ENCODE results near the gene CACNB4. TPM values are rescaled to one million over a fixed set of nuclear protein-coding genes. Genes with fewer than 3 reads are reported as not detected.
"Not testable (repeated sequence)": the region's sequence is repeated elsewhere in the genome, so short reads cannot be mapped to it uniquely, and the experiment has no call there.

CACNB4 gene
- total RNA-seq, 1 donor from 2014 or later, result 0.82 TPM

DNA sequence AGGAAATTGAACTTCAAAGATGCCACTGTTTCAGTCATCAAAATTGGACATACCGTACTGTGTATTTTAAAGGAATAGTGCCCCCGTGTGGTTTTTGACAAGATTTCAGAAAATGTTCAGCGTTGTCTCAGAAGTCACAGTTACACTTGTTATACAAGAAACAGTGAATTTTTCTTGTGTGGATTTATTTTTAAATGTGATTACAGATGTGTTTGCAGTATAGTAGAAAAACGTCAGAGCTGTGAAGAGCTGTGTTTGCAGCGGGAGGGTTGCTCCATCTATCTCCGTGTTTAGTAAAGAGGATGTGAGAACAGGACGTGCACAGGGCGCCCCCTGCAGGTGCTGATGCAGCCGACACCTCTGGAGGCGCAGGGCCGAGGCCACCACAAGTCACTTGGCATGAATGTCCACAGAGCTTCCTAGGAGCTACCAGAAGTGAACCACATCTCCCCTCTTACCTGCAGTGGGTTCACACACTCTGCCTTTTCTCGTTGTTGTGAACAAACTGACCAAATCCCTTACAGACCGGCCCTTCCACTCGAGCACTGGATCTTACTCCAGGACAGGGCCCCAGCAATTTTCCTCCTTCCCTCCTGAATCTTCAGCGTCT lies 73.1 kb downstream of the CACNB4 start:
- peak; percentile 45 for DNase-seq (ENCODE audit: extremely low read depth, low read depth, low spot score)

DNA sequence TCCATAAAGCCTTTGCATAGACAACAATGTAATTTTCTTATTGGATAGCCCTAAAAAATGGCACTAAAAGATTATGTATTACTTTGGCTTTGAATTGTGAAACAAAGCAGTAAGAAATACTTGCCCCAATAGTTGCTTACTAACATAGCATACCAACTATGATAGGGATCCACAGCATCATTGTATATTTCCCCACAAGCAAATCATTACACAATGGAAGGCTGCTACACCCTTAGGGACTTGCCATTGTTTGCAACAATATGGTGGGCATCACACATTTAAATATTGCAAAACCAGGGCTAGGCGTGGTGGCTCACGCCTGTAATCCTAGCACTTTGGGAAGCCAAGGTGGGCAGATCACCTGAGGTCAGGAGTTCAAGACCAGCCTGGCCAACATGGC lies 74.4 kb downstream of the CACNB4 start:
- DNase-seq (ENCODE audit: extremely low read depth, low read depth, low spot score), result no peak

DNA sequence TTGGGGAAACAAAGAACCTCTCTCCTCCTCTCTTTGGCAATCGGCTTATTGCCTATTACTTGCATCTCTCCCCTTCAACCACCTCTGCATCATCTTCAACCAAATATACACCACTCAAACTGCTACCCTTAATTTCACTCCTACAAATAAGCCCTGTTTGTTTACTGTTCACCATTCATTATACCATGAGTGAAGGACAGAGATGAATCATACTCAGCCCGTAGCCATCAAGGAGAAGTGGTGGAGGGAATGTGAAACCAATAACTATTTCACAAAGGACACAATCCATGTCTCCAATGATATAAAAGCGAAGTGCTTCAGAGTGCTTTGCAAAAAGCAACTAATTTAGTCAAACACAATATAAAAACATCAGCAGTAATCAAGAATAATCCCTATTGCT lies 76.8 kb downstream of the CACNB4 start:
- no peak for DNase-seq (ENCODE audit: extremely low read depth, low read depth, low spot score)

DNA sequence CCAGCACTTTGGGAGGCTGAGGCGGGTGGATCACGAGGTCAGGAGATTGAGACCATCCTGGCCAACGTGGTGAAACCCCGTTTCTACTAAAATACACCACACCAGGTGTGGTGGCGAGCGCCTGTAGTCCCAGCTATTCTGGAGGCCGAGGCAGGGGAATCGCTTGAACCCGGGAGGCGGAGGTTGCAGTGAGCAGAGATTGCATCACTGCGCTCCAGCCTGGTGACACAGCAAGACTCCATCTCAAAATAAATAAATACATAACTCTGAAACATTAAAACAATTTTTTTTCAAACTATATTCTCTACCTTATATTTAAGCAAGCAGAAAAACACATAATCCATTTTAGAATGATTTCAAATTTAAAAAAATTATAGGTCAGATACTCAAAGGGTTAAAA lies 77.8 kb downstream of the CACNB4 start:
- DNase-seq (ENCODE audit: extremely low read depth, low read depth, low spot score), result not testable (repeated sequence)

DNA sequence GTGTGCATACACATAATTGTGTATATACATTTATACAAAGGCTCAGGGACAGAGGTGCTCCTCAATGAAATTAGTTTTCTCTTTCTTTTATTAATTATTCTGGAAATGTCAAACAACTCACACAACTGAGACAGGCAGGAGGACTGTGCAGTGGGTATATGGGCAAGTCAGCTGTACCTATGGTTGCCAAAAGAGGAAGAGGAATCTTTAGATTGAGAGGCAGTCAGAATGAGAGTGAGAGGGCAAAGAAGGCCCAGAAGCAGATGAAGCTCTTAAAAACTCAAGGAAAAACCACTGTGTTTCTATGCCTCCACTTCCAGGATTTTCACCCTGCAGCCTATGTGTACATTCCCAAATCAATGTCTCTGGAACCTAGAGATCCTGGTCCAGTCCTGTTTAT lies 79.1 kb downstream of the CACNB4 start:
- DNase-seq (ENCODE audit: extremely low read depth, low read depth, low spot score), result no peak

DNA sequence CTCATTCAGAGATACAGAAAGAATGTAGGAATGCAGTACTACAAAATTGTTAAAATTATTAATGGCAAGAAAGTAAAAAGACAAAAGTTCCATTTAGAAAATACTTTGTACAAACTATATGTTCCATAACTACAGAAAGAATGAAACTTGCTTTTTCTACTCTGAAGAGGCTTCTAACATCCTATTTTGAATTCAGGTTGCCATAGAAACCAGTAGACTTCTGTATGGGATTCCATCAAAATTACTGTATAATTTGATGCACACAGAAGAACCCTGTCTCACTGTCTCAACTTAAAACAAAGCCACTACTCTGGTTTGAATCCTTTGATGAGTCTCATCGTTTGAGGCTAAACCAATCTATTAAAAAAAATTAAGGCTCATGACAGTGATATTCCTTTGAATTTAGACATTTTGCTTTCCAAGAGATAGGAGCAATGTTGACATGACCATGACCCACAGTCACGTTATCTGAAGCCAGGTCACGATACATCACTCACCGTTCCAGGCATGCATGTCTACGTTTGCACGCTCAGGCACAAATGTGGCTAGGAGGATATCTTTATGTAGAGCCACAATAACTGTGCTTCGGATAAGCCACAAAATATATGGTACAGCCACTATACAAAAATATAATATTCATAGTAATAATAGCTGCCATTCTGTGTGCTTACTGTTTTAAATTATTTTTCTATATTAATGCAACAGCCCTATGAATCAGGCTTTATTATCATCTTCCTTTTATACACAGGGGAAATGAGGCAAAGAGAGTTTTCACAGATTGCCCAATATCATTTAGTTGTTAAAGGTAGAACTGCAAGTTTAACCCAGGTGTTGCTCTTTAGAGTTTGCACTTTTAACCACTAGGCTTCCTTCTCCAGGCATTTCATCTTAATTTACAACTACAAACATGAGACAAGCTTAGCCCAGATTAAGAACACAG lies 82.4 kb downstream of the CACNB4 start:
- no peak for DNase-seq (ENCODE audit: extremely low read depth, low read depth, low spot score)

DNA sequence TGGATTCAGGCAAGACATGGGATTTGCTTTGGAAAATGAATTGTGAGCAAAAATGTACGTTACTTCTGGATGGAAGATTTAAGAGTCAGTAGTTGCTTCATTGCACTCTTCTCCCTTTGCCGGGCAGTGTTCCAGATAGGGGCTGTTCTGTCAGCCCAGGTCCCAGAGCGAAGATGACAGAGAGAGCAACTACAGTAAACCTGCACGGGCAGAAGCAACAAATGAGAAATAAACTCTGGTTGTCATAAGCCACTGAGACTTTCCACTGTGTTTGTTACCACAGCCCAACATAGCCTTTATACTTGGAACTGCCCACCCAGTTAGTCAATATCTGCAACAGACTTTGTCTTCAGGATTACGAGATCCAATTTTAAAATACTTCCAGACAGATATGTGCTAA lies 83.3 kb downstream of the CACNB4 start:
- no peak for DNase-seq (ENCODE audit: extremely low read depth, low read depth, low spot score)

DNA sequence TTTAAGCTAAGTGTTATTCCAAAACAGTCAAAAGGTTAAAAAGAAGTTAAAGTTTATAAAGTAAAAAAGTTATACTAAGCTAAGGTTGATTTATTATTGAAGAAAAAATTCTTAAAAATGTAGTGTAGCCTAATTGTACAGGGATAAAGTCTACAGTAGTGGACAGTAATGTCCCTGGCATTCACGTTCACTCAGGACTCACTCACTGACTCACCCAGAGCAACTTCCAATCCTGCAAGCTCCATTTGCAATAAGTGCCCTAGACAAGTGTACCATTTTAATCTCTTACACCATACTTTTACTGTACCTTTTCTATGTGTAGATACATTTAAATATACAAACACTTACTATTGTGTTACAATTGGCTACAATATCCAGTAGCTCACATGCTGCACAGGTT lies 86.1 kb downstream of the CACNB4 start:
- DNase-seq (ENCODE audit: extremely low read depth, low read depth, low spot score), result no peak

DNA sequence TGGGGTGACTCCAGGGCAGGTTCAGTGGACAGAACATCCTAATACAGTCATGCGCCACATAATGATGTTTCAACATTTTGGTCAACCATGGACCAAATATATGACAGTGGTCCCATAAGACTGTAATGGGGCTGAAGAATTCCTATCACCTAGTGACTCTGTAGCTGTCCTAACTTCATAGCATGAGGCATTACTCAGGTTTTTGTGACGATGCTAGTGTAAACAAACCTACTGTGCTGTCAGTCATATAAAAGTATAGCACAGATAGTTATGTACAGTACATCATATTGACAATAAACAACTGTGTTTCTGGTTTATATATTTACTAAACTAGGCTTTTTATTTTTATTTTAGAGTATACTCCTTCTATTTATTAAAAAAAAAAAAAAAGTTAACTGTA lies 87.1 kb downstream of the CACNB4 start:
- no peak for DNase-seq (ENCODE audit: extremely low read depth, low read depth, low spot score)

DNA sequence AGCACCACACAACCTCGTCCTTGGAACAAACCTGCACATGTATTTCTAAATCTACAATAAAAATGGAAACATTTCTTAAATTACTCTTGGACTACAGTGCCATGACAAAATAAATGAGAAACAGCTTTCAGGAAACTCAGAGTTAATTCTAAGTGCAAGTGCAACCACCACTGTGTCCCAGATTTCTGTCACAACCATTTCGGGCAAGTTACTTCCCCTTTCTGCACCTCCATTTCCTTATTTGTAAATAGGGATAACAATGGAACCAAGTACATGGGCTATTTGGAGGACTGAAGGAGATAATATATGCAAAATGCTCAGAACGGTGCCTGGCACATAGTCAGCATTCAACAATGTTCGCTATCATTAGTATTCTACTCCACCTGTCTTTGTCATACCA lies 93.2 kb downstream of the CACNB4 start:
- no peak for DNase-seq (ENCODE audit: extremely low read depth, low read depth, low spot score)

DNA sequence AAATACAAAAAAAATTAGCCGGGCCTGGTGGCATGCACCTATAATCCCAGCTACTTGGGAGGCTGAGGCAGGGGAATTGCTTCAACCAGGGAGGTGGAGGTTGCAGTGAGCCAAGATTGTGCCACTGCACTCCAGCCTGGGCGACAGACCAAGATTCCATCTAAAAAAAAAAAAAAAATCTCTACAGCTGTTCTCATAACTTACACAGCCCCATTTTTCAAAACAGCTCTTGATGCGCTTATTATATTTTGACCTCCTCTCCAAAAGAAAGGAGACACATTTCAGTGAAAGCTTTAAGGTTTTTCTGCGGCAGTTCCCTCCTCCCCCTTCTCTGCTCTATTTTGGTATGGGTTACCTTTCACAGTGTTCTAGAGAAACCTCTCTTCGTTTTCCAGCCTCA lies 95.6 kb downstream of the CACNB4 start:
- not testable (repeated sequence) for DNase-seq (ENCODE audit: extremely low read depth, low read depth, low spot score)

DNA sequence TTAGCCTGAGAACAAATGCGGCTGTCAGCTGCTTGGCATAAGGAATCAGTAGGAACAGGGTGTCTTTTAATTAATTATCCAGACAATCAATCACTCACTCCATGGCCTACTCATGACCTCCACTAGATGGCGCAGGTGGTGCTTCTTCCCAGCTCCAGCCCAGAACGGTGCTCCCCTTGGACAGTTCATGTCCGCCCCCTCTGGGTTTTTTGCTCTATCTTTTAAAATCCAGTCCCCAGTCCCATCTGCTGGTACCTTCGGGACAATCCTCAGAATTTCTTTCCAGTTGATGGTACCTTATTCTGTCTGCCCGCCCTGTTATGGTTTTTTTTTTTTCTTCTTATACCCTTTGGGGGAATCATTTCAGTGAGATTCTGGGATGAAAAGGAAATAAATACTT lies 99.8 kb downstream of the CACNB4 start:
- DNase-seq (ENCODE audit: extremely low read depth, low read depth, low spot score), result peak; percentile 10

DNA sequence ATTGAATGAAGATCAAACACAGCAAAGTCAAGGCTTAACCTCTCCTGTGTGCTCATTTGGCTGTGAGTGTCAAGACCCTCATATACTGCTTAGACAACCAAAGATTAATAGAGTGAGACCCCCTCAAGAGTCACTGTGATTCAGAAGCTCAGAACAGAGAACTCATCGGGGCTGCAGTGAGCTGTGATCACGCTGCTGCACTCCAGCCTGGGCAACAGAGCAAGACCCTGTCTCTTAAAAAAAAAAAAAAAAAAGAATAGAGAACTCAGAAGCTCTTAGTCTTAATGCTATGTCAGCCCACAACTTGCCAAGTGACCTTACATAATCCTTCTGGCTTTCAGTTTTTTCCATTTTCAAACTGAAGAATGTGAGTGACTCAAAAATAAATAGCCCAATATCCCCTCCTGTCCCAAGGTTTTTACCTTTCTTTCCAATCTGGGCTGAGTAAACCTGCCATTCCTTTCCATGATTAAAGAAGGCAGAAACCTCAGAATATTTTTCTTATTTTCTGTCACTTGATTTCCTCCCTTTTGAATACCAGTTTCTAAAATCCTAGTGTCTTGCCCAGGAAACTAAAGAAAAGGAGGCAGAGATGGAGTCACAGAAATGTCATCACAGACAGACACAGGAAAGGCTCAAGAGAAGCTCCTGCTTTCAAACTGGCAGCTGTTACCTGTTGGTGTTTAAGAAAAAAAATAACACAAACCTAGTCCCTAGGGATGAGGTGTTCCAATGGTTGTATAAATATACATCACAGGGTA lies 102.4 kb downstream of the CACNB4 start:
- DNase-seq (ENCODE audit: extremely low read depth, low read depth, low spot score), result no peak

DNA sequence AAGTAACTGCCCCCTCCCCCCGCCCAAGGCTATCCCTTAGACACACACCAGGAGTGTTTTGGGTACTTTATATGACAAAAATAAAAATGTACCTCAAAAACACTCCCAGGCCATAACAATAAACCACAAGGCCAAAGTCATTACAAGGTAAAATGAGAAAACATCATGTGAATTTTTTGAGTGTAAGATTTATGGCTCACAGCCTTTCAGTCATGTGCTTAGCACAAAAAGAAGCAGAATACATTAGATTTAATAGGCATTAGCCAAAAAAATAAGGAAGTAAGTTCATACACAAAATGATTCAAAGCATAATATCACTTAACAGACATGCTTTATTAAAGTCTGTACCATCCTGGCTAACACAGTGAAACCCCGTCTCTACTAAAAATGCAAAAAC lies 103.7 kb downstream of the CACNB4 start:
- DNase-seq (ENCODE audit: extremely low read depth, low read depth, low spot score), result no peak

DNA sequence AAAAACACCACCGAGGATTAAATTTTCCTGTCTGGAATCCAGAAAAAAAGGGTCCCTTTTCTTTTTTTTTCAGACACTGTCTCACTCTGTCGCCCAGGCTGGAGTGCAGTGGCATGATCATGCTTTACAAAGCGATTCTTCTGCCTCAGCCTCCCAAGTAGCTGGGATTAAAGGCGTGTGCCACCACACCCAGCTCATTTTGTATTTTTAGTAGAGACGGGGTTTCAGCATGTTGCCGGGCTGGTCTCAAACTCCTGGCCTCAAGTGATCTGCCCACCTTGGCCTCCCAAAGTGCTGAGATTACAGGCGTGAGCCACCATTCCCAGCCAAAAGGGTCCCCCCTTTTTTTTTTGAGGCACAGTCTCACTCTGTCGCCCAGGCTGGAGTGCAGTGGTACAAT lies 104.7 kb downstream of the CACNB4 start:
- not testable (repeated sequence) for DNase-seq (ENCODE audit: extremely low read depth, low read depth, low spot score)

DNA sequence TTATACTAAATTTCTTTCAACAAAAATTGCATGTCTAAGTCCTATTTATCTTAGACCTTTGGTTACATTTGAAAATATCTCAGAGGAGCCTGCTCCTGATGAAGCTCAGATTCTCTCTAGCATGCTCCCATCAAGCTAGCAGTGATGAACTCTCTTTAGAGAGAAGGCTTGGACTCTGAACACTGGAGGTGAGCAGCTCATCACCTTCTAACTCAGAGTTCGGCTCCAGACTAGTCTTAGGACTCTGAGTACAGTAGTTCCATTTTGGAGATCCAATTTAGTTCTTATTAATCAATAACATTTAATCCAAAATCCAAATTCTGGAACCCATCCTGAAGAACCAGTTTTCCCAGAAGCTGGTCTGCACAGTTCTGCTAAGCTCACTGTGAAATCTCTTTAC lies 107.8 kb downstream of the CACNB4 start:
- DNase-seq (ENCODE audit: extremely low read depth, low read depth, low spot score), result no peak

DNA sequence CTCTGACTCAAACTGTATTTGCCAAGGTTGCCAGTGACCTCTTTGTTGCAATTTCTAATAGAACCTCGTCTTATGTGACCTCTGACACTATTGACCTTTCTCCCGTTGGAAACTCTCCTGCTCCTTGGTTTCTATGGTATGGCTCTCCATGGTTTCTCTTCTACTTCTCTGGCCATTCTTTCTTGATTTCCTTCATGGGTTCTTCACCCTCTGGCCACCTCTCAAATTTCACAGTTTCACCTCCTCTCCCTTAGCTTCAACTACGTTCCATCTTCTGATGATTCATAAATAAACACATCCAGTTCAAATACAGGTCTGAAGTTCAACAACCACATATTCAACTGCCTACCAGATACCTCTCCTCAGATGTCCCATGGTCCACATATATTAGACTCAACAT lies 109.5 kb downstream of the CACNB4 start:
- DNase-seq (ENCODE audit: extremely low read depth, low read depth, low spot score), result no peak

DNA sequence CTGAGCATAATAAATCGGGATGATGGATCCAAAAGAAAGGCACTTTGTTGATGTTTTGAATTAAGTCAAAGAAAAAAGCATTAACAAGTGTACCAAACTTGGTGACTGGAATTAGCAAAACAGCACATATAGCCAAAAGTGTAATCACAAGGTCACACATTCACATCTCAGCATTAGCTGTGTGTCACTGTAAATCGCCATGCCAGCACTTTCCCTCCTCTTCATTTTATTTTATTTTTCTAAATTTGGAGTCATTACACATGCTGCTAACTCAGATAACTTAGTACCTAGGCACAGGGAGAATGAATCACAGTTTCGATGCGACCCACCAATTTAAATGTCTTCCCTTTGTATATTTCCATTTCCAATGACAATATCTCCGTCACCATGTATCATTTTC lies 111.4 kb downstream of the CACNB4 start:
- DNase-seq (ENCODE audit: extremely low read depth, low read depth, low spot score), result no peak

DNA sequence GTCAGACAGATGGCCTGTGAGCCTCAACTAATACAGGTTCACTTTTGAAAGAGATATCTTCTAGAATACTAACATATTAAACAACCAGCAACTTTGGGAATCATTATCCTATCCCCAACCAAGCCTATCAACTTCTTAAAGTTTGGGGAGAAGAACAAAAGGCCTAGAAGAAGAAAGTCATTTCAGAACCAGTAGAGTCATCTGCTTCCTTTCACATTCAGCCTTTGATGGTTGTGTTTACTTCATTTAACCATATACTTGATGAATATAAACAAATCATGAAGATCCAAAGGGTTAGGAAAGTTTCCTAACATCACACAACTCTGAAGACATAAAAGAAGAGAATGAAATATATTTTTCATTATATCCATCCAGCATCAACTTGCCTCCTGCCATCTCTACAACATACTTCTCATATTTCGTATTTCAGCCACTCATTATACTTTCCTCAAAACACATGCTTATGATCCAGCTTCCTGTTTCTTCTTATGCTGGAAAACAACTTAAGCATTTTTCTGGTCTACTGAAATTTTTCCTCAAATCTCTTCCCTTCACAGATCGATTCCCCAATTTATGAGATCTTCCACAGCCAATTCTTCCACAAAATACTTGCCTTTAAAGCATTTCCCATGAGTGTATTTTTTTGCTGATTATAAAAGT lies 114.3 kb downstream of the CACNB4 start:
- no peak for DNase-seq (ENCODE audit: extremely low read depth, low read depth, low spot score)

DNA sequence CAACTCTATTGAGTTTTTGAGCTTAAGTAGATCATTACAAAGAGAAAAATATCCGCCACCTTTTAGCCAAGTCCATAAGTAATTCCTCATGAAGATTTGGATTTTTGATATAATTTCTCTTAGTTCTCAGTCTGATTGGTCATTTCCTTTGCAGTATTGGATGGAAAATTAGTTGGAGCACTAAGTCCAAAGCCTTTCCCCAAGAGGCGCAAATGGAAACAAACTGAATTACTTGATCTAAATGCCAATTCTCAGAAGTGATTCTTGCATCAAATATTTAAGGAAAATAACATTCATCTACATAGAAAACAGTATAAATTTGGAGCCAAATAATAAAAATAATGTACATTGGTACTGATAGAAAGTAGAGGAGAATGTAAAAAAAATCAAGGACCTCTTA lies 115.6 kb downstream of the CACNB4 start:
- no peak for DNase-seq (ENCODE audit: extremely low read depth, low read depth, low spot score)

DNA sequence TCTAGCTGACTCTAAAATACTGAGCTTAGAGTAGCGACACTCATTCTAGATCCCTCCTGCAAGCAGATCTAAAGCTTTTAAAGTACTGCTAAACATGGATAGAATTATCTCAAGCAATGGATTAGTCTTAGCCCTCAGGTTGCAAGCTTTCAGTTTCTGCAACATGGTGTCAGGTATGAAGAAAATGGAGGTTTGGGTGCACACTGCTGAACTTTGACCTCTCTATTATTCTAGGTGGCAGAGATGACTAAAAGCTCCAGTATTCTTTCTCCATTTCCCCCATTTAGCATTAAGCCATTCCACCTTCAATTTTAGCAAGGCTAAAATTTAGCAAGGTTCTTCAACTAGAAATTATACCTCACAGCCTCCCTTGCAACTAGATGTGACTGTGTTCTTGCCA lies 117.0 kb downstream of the CACNB4 start:
- no peak for DNase-seq (ENCODE audit: extremely low read depth, low read depth, low spot score)

All from glomerular endothelial cell (primary cell).